ENCODE measurements around the gene PMEPA1.

Gene PMEPA1

GRCh38 chr20:57610261-57610952, 99.4 kb downstream of the PMEPA1 start:
- DNase-seq (ENCODE audit: low read depth, low spot score), result no peak

GRCh38 chr20:57609842-57610167, 100.0 kb downstream of the PMEPA1 start:
- no peak for DNase-seq (ENCODE audit: low read depth, low spot score)

DNA sequence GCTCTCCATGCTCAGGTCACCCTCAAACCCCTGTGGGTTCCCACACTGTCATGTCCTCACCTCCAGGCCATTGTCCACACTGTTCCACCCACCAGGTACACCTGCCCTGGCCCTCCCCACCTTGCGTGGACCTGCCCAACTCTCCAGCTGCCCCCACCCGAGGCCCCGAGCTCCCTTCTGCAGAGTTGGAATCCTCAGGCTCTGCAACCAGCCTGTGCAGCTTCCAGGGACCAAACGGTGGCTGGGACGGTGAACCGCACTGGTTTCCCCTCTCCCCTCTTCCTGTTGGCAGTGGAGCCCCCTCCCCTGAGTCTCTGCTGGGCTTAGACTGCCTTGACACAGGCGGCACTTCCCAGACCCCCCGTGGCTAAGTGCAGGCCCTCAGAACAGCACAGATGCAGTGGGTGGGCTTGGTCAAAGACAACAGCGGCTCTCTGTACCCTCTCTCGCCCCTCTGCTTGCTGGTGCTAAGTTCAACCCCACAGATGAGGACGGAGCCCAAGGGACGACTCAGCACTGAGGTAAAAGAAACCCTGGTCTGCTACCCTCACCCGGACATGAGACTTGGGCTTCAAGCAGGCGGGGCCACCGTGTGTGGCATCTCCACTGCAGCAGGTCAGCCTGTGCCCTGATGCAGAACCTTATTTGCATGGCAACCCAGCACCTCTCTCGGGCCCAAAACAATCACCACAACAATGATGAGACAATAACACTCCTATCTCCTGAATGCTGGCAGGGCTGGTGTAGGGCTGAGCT, 100.6 kb downstream of the PMEPA1 start:
- DNase-seq (ENCODE audit: low read depth, low spot score), result no peak

GRCh38 chr20:57608516-57608915, 101.3 kb downstream of the PMEPA1 start:
- DNase-seq (ENCODE audit: low read depth, low spot score), result no peak

GRCh38 chr20:57605878-57606277, 103.9 kb downstream of the PMEPA1 start:
- no peak for DNase-seq (ENCODE audit: low read depth, low spot score)

DNA sequence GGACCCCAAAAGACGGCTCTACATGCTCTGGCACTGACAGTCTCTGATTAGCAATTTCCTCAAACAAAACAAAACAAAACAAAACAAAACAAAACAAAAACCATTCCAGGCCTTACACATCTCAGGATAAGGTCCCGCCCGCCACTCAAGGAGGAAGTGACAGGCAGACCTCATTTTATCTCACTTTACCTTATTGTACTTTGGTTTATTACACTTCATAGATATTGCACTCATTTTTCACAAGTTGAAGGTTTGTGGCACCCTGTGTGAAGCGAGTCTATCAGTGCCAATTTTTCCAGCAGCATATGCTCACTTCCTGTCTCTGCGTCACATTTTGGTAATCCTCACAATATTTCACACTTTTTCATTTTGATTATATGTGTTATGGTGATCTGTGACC, 104.8 kb downstream of the PMEPA1 start:
- no peak for DNase-seq (ENCODE audit: low read depth, low spot score)

- DNase-seq (ENCODE audit: low read depth, low spot score), result no peak
These were observed 106.7 kb downstream of the PMEPA1 start for GRCh38 chr20:57603120-57603519.

DNA sequence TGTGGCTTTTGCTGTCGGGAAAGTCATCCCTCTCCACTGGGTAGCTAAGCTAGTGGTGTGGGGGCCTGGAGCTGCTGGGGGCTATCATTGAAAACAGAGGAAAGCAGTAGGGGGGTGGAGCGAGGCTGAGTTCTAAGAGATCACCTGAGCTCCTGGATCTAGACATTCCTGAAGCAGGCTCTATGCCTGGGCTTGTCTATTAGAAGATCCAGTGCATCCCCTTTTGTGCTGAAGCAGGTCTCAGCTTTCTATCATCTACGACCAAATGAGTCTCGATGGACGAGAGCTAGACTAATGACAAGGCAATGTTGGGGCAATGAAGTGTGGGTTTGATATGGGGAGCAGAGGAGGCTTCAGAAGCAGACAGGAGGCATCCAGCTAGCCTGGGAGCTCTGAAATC, 108.1 kb downstream of the PMEPA1 start:
- DNase-seq (ENCODE audit: low read depth, low spot score), result no peak

DNA sequence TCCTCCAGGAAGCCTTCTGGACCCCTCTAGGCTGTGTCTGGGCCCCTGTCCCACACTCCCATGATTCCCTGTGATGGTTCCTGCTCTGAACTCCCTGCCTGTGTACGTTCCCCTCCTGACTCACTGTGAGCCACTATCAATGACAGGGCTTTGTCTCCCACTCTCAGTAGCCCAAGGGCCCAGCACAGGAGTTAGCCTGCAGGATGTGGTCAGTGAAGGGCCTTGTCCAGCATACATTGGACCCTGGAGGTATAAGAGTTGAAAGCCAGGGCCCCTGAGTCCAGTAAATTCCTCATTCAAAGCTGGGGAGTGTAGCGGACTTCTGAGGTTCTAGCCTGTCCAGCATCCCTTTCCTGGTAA, 108.6 kb downstream of the PMEPA1 start:
- no peak for DNase-seq (ENCODE audit: low read depth, low spot score)

DNA sequence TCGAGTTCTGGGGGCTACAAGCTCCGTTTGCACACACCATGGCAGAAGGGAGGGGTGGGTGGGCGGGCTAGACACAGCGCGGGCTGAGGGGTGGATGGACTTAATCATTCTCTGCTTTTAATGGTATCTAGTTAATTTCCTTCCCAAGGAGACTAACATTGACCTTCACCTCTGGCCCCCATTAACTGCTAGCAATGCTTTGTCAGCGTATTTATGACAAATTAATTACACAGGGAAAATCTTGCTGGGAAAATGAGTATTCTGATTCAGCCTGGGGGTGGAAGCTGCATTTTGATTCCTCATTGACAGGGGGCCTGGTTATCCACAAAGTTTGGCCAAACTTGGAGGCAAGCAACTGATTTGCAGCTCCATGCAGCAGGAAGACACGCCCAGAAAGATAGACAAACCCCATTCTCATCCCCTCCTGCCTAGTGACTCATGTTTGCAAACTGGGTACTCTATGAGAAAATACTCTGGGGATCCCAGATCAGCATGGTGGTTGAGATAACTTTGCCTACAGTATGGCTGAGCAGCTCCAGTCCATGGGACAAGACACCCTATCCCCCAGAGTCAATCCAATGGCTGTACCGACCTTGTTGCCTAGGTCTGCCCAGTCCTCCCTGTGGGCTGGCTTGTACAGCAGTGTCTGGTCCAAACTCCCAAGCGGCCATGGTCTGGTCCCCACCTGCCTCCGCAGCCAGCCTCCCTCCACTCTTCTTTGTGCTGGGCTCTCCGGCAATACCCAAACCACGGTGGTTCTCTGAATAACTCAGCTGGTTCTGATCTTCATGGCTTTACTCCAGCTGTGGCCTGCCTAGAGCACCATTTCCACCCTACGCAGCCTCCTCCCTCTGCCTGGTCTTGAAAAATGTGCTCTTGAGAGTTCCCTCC, 109.2 kb downstream of the PMEPA1 start:
- no peak for DNase-seq (ENCODE audit: low read depth, low spot score)

DNA sequence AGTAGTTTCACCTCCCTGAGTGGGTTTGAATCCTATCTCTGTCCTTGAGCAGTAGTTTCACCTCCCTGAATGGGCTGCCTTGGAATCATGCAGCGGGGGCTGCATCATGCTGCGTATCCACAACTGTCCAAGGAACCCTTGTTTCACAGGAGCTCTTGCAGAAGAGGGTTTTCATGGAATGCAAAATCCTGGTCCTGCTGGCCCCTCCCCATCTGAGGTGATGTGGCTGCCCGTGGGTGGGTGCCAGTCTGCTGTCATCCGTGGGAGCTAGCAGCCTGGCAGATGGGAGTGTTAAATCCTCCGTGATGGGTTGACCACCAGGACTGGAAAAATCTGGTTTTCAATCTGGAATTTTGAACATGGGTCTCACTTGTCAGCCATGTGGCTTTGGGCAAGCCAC, 111.3 kb downstream of the PMEPA1 start:
- no peak for DNase-seq (ENCODE audit: low read depth, low spot score)

Measured in astrocyte of the hippocampus (primary cell).